Activated CD8-positive, alpha-beta memory T cell treated with anti-CD3 and anti-CD28 coated beads, Interleukin-2, amount 50 U/mL, for 24 hours (primary cell): ENCODE results near the gene GGT6.

ENCODE experiments used
- DNase-seq: peaks from one replicate; pipeline ENCODE4 v3.0.0-alpha.2; 2020; ENCODE audit errors: extremely low read depth

The GGT6 gene

GRCh38 chr17:4522661-4523060, 37.7 kb downstream of the GGT6 start:
- DNase-seq: no peak

- no peak for DNase-seq
Observed at GRCh38 chr17:4520894-4521600, 39.3 kb downstream of the GGT6 start.

GRCh38 chr17:4520060-4520893, 40.1 kb downstream of the GGT6 start:
- no peak for DNase-seq

GRCh38 chr17:4519361-4519788, 41.0 kb downstream of the GGT6 start:
- DNase-seq: no peak

- no peak for DNase-seq
Observed at GRCh38 chr17:4518901-4519300, 41.5 kb downstream of the GGT6 start.

- DNase-seq: no peak
Observed at GRCh38 chr17:4516735-4517134, 43.6 kb downstream of the GGT6 start.

GRCh38 chr17:4515501-4515900, 44.9 kb downstream of the GGT6 start:
- DNase-seq: no peak

GRCh38 chr17:4514779-4515178, 45.6 kb downstream of the GGT6 start:
- no peak for DNase-seq

GRCh38 chr17:4514206-4514605, 46.2 kb downstream of the GGT6 start:
- DNase-seq: no peak

- no peak for DNase-seq
Observed at GRCh38 chr17:4513113-4514032, 47.0 kb downstream of the GGT6 start.

- DNase-seq: no peak
Observed at GRCh38 chr17:4512156-4513112, 47.9 kb downstream of the GGT6 start.

GRCh38 chr17:4511199-4511932, 49.0 kb downstream of the GGT6 start:
- DNase-seq: no peak

GRCh38 chr17:4510618-4510941, 49.8 kb downstream of the GGT6 start:
- no peak for DNase-seq

GRCh38 chr17:4509923-4510617, 50.3 kb downstream of the GGT6 start:
- DNase-seq: no peak

- no peak for DNase-seq
Observed at GRCh38 chr17:4509401-4509800, 51.0 kb downstream of the GGT6 start.

- DNase-seq: no peak
Observed at GRCh38 chr17:4508207-4508606, 52.2 kb downstream of the GGT6 start.

- DNase-seq: no peak
Observed at GRCh38 chr17:4507361-4508111, 52.8 kb downstream of the GGT6 start.
